Neural progenitor cell (in vitro differentiated cells): ENCODE results near the gene PGBD4. TPM values are rescaled to one million over a fixed set of nuclear protein-coding genes. Genes with fewer than 3 reads are reported as not detected.
"Not testable (repeated sequence)": the region's sequence is repeated elsewhere in the genome, so short reads cannot be mapped to it uniquely, and the experiment has no call there.

Experiments
- DNase-seq: peaks from one replicate; pipeline ENCODE4 v3.0.0-alpha.2; 2016; ENCODE audit warnings: low spot score
- H2AFZ ChIP-seq: fragments of 200-600 bp; sonication (generic); replicated peaks from 2 replicates; pipeline ENCODE4 v1.6.1; 2016; ENCODE audit warnings: antibody characterized with exemption
- H3F3A ChIP-seq: fragments of 200-600 bp; sonication (generic); 2 replicates; pipeline ENCODE4 v1.6.1; 2016; ENCODE audit warnings: antibody characterized with exemption, low read depth
- H3K27ac ChIP-seq: fragments of 200-600 bp; sonication (generic); 2 replicates; pipeline ENCODE4 v1.5.1; 2016; ENCODE audit warnings: mild to moderate bottlenecking
- H3K27me3 ChIP-seq: fragments of 200-600 bp; sonication (generic); 2 replicates; pipeline ENCODE4 v1.6.1; 2016; ENCODE audit warnings: mild to moderate bottlenecking, moderate library complexity
- H3K36me3 ChIP-seq: fragments of 200-600 bp; sonication (generic); 2 replicates; pipeline ENCODE4 v1.5.1; 2016
- H3K4me1 ChIP-seq: fragments of 200-600 bp; sonication (generic); 2 replicates; pipeline ENCODE4 v1.6.1; 2016; ENCODE audit warnings: mixed run types
- H3K4me2 ChIP-seq: fragments of 200-600 bp; sonication (generic); 2 replicates; pipeline ENCODE4 v1.6.1; 2016
- H3K4me3 ChIP-seq: fragments of 200-600 bp; sonication (generic); 2 replicates; pipeline ENCODE4 v1.5.1; 2016
- H3K79me2 ChIP-seq: fragments of 200-600 bp; sonication (generic); 2 replicates; pipeline ENCODE4 v1.6.1; 2016; ENCODE audit warnings: low read depth
- H3K9ac ChIP-seq: fragments of 200-600 bp; sonication (generic); 2 replicates; pipeline ENCODE4 v1.6.1; 2016
- H3K9me3 ChIP-seq: fragments of 200-600 bp; sonication (generic); 2 replicates; pipeline ENCODE4 v1.5.1; 2016; ENCODE audit warnings: low read depth
- H4K20me1 ChIP-seq: fragments of 200-600 bp; sonication (generic); 2 replicates; pipeline ENCODE4 v1.6.1; 2016; ENCODE audit warnings: low read depth
- H3K27ac Mint-ChIP-seq: 3 replicates; pipeline ENCODE4 v1.8.0; 2021; ENCODE audit warnings: mixed read lengths
- H3K27me3 Mint-ChIP-seq: 2 replicates; pipeline ENCODE4 v1.8.0; 2022; ENCODE audit warnings: low read depth, mild to moderate bottlenecking, inconsistent platforms, moderate library complexity, mixed read lengths; ENCODE audit not compliant: insufficient read depth
- H3K36me3 Mint-ChIP-seq: 3 replicates; pipeline ENCODE4 v1.8.0; 2021; ENCODE audit warnings: mixed read lengths
- H3K4me1 Mint-ChIP-seq: 3 replicates; pipeline ENCODE4 v1.8.0; 2021; ENCODE audit warnings: mixed read lengths
- H3K4me3 Mint-ChIP-seq: 3 replicates; pipeline ENCODE4 v1.8.0; 2021; ENCODE audit warnings: mild to moderate bottlenecking, moderate library complexity, mixed read lengths
- H3K9me3 Mint-ChIP-seq: 3 replicates; pipeline ENCODE4 v1.8.0; 2020; ENCODE audit warnings: mixed read lengths
- EZH2 ChIP-seq: fragments of 200-600 bp; sonication (generic); IDR thresholded peaks from 2 replicates; pipeline ENCODE4 v1.6.1; 2017; ENCODE audit warnings: antibody characterized with exemption, mild to moderate bottlenecking, moderate library complexity
- EZH2phosphoT487 ChIP-seq: fragments of 200-600 bp; sonication (generic); IDR thresholded peaks from 2 replicates; pipeline ENCODE4 v1.6.1; 2017; ENCODE audit warnings: antibody characterized with exemption
- total RNA-seq: library from RNA; depleted of rRNA; stranded (reverse); fragments of >200 nt; gene quantifications from 2 replicates; pipeline ENCODE4 v1.2.3, GENCODE V29; 2015; ENCODE audit warnings: low replicate concordance
- TF ChIP-seq, protein P1 (sequence below): fragments of 200-600 bp; sonication (generic); IDR thresholded peaks from 2 replicates; pipeline ENCODE4 v1.5.1; 2017; ENCODE audit warnings: antibody characterized with exemption, mild to moderate bottlenecking

Gene PGBD4
- total RNA-seq, 1 donor from 2014 or later: 1.7 TPM

DNA sequence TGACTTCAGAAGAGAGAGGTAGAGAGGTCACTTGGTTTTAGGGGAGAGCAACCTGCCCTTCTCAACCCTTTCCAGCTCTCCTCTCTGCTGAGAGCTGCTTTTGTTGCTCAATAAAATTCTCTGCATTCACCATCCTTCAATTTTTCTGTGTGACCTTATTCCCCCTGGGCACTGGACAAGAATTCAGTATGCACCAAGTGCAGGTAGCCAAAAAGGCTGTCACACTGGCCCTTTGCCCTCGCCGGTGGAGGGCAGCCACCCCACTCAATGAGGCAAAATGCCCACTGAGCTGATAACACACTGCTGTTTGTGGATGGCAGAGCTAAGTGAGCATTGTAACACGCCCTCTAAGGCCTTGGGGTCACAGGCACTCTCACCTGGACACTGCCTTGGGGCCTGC, 12.9 kb downstream of the PGBD4 start:
- H3K27ac Mint-ChIP-seq: no peak overlapping the region
- Histone ChIP-seq H3K4me2 (no peak overlapping the region), H3K27ac (no peak overlapping the region), H4K20me1 (no peaks in the 10 kb centered on the region), H3K4me1 (no peaks in the 10 kb centered on the region), H3K4me3 (no peak overlapping the region), H3K27me3 (no peaks in the 10 kb centered on the region), H3F3A (no peaks in the 10 kb centered on the region), H3K9me3 (no peaks in the 10 kb centered on the region), H3K9ac (no peak overlapping the region), H3K79me2 (no peaks in the 10 kb centered on the region), H3K36me3 (no peaks in the 10 kb centered on the region), H2AFZ (no peak overlapping the region)
- no peak for DNase-seq
- H3K9me3 Mint-ChIP-seq: no peaks in the 10 kb centered on the region
- no peak overlapping the region for H3K4me3 Mint-ChIP-seq
- no peaks in the 10 kb centered on the region for H3K4me1 Mint-ChIP-seq
- H3K27me3 Mint-ChIP-seq: peaks cover 3% of the 10 kb centered on the region
- no peak for TF ChIP-seq EZH2phosphoT487
- H3K36me3 Mint-ChIP-seq: no peaks in the 10 kb centered on the region

- Histone ChIP-seq H3K27ac (no peak overlapping the region), H3K4me3 (no peak overlapping the region), H2AFZ (no peak overlapping the region), H3F3A (no peaks in the 10 kb centered on the region), H3K36me3 (no peaks in the 10 kb centered on the region), H3K9ac (no peak overlapping the region), H3K27me3 (no peaks in the 10 kb centered on the region), H3K79me2 (no peaks in the 10 kb centered on the region), H3K9me3 (no peaks in the 10 kb centered on the region), H3K4me2 (no peak overlapping the region), H3K4me1 (no peaks in the 10 kb centered on the region), H4K20me1 (no peaks in the 10 kb centered on the region)
- TF ChIP-seq EZH2 (no peak), EZH2phosphoT487 (no peak)
- TF ChIP-seq, protein P1, sequence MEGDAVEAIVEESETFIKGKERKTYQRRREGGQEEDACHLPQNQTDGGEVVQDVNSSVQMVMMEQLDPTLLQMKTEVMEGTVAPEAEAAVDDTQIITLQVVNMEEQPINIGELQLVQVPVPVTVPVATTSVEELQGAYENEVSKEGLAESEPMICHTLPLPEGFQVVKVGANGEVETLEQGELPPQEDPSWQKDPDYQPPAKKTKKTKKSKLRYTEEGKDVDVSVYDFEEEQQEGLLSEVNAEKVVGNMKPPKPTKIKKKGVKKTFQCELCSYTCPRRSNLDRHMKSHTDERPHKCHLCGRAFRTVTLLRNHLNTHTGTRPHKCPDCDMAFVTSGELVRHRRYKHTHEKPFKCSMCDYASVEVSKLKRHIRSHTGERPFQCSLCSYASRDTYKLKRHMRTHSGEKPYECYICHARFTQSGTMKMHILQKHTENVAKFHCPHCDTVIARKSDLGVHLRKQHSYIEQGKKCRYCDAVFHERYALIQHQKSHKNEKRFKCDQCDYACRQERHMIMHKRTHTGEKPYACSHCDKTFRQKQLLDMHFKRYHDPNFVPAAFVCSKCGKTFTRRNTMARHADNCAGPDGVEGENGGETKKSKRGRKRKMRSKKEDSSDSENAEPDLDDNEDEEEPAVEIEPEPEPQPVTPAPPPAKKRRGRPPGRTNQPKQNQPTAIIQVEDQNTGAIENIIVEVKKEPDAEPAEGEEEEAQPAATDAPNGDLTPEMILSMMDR: no peak
- Mint-ChIP-seq H3K4me1 (no peaks in the 10 kb centered on the region), H3K27me3 (peaks cover 6% of the 10 kb centered on the region), H3K27ac (no peak overlapping the region), H3K4me3 (no peak overlapping the region), H3K36me3 (no peaks in the 10 kb centered on the region), H3K9me3 (no peaks in the 10 kb centered on the region)
- no peak for DNase-seq
Observed at GRCh38 chr15:34116620-34117019, 14.7 kb downstream of the PGBD4 start.

- no peak for DNase-seq
- no peak for TF ChIP-seq EZH2
- TF ChIP-seq, protein P1: no peak
- no peak for TF ChIP-seq EZH2phosphoT487
- H3K4me1 ChIP-seq: no peaks in the 10 kb centered on the region
- no peaks in the 10 kb centered on the region for H3K79me2 ChIP-seq
- H3K4me3 ChIP-seq: no peak overlapping the region
- no peak overlapping the region for H3K27ac Mint-ChIP-seq
- peaks cover 6% of the 10 kb centered on the region for H3K27me3 Mint-ChIP-seq
- H3K36me3 ChIP-seq: no peaks in the 10 kb centered on the region
- no peaks in the 10 kb centered on the region for H3K9me3 Mint-ChIP-seq
- no peak overlapping the region for H3K4me3 Mint-ChIP-seq
- H3K27me3 ChIP-seq: no peaks in the 10 kb centered on the region
- H3K27ac ChIP-seq: no peak overlapping the region
- H3K4me1 Mint-ChIP-seq: no peaks in the 10 kb centered on the region
- H3K4me2 ChIP-seq: no peak overlapping the region
- no peaks in the 10 kb centered on the region for H3K36me3 Mint-ChIP-seq
- H2AFZ ChIP-seq: no peak overlapping the region
- H3K9me3 ChIP-seq: no peaks in the 10 kb centered on the region
- no peak overlapping the region for H3K9ac ChIP-seq
- no peaks in the 10 kb centered on the region for H4K20me1 ChIP-seq
- no peaks in the 10 kb centered on the region for H3F3A ChIP-seq
Observed at GRCh38 chr15:34119291-34119690, 17.4 kb downstream of the PGBD4 start.

DNA sequence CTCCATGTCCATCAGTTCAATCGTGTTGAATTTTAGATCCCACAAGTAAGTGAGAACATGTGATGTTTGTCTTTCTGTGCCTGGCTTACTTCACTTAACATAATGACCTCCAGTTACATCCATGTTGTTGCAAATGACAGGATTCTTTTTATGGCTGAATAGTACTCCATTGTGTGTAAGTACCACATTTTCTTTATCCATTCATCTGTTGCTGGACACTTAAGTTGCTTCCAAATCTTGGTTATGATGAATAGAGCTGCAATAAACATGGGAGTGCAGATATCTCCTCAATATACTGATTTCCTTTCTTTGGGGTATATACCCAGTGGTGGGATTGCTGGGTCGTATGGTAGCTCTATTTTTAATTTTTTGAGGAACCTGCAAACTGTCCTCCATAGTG, 18.5 kb downstream of the PGBD4 start:
- H3K36me3 Mint-ChIP-seq, H3K4me1 Mint-ChIP-seq, H3K4me3 ChIP-seq, H3F3A ChIP-seq, H3K27ac ChIP-seq, H3K36me3 ChIP-seq, H3K27me3 ChIP-seq, H3K4me1 ChIP-seq, H3K27ac Mint-ChIP-seq, H3K4me3 Mint-ChIP-seq, DNase-seq, H4K20me1 ChIP-seq, H3K9me3 ChIP-seq, H2AFZ ChIP-seq, H3K9me3 Mint-ChIP-seq, H3K4me2 ChIP-seq, H3K9ac ChIP-seq, H3K79me2 ChIP-seq, H3K27me3 Mint-ChIP-seq: not testable (repeated sequence)

- H3K9me3 Mint-ChIP-seq, H3K4me1 Mint-ChIP-seq, H3K4me2 ChIP-seq, H2AFZ ChIP-seq, H3K9me3 ChIP-seq, H3K27me3 ChIP-seq, H3K27me3 Mint-ChIP-seq, H3K36me3 ChIP-seq, H3K4me3 ChIP-seq, H3K79me2 ChIP-seq, H3K27ac ChIP-seq, DNase-seq, H3F3A ChIP-seq, H3K27ac Mint-ChIP-seq, H3K4me3 Mint-ChIP-seq, H3K4me1 ChIP-seq, H3K36me3 Mint-ChIP-seq, H3K9ac ChIP-seq, H4K20me1 ChIP-seq: not testable (repeated sequence)
Observed at GRCh38 chr15:34121786-34122185, 19.9 kb downstream of the PGBD4 start.
